ENCODE results near the gene CYP4F22.
"Not testable (repeated sequence)": the region's sequence is repeated elsewhere in the genome, so short reads cannot be mapped to it uniquely, and the experiment has no call there.

The CYP4F22 gene

DNA sequence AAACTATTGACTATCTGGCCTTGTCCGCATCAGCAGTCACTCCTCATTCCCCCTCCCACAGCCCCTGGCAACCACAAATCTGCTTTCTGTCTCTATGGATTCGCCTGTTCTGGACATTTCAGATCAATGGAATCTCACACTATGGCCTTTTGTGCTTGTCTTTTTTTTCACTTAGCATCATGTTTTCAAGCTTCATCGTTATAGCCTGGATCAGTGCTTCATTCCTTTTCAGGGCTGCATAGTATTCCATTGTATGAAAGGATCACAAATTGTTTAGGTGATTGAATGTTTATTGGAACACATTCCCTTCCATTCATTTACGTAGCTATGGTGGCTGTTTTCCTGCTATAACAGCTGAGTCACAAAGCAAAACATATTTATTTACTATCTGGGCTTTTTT, 21.3 kb upstream of the CYP4F22 start:
- FAIRE-seq (no peak), DNase-seq (ENCODE audit: extremely low spot score, insufficient read length, low read depth) (no peak)

DNA sequence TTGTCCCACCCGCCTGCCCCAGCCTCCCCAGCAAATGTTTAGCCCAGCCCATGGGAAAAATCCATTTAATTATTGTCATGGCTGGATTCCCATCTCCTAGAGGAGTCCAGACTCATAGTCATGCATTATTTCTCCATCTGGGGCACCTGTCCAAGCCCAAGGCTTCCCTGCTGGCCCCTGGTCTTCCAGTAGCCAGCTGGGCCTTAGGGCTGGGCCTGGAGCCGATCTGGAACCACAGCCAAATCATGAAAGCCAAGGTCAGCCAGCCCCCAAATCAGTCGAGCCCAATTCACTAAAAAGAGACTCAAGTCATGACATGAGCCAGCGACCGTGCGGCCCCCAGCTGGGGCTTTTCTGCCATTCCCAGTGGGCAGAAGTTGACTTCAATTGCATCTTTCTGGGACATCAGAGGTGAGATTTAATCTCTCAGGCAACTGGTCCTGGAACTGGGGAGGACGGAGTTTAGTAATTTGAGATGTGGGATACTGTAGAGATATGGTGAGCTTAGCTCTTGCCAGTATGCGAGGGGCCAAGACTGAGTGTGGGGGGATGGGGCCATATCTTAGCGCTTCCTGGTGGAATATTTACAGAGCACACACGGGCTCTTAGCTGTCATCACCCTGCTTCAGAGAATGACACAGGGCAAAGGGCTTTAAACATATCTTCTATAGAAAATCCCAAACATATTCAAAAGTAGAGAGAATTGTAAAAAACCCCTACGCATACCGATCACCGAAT, 19.7 kb upstream of the CYP4F22 start:
- no peak for DNase-seq (ENCODE audit: extremely low spot score, insufficient read length, low read depth)
- FAIRE-seq: no peak

DNA sequence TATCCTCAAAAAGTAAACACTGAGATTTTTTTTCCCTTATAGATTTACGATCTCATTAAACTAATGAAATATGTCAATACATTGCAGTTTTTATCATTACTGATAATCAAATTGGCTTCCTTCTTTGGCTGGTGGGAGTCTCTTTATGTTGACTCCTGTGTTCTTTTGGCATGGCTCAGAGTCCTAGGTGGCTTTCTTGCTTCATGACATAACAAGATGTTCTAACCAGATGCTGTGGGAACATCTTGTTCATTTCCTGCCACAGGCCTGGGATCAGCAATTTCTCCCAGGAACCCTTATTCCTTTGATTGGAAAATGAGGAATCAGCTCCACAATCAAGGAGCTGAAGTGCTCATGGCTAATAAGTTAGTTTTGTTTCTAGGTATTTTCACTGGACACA, 13.2 kb upstream of the CYP4F22 start:
- FAIRE-seq: no peak

DNA sequence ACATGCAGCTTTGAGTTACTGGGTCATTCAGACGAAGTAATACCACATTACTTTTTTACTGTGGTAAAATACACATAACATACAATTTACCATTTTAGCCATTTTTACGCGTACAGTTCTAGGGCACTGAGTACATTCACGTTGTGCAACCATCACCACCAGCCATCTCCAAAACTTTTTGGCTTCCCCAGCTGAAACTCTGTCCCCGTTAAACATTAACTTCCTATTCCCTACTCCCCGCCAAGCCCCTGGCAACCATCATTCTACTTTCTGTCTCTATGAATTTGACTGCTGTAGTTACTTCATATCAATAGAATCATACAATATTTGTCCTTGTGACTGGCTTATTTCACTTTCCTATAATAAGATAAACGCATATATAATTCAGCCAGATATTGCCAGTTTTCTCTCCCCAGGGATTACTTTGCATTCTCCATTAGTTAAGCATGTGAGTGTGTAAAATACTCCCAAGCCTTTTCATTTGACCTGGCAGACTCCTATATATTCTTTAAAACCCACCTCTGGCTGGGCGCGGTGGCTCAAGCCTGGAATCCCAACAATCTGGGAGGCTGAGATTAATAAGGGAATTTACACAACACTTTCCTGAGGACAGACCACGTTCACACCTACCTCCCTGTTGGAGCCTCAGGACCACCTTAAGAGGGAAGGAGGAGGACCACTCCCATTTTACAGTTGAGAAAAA, 10.0 kb upstream of the CYP4F22 start:
- DNase-seq (ENCODE audit: extremely low spot score, insufficient read length, low read depth) (no peak), FAIRE-seq (no peak)

More for the DNA sequence above, 13.2 kb upstream of the CYP4F22 start:
- DNase-seq (ENCODE audit: extremely low spot score, insufficient read length, low read depth): no peak

DNA sequence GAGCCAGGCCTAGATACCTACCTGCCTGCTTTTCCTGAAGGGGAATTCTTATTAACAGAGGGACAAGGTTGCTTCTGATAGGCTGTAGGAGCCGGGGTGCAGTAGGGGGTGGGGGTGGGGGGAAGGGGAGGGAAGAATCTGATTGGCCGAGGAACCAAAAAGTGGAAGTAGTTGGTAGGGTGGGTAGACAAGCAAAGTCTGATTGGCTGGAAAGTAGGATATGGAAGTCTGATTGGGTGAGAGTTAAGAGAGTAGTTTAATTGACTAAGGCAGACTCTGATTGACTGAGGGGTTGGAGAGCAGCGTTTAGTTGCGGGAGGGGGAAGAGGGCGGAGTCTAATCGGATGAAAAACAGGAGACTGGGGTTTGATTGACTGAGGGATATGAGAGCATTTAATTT, 9.4 kb upstream of the CYP4F22 start:
- no peak for FAIRE-seq
- DNase-seq (ENCODE audit: extremely low spot score, insufficient read length, low read depth): no peak

DNA sequence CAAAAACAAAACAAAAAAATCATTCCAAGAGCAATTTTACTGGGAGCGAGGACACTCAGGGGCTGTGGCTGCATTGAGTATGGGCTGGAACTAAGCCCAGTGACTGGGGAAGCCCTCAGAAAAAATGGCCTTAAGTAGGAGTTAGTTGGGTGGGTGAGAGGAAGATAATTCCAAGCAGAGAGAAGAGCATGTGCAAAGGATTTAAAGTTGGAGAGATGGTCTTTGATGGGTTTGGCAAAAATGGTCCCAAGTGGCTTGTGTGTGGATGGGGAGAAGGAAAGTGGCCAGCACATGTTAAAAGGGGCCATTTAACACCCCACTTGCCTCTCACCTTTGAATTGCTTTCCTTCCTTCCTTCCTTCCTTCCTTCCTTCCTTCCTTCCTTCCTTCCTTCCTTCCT, 6.7 kb upstream of the CYP4F22 start:
- DNase-seq (ENCODE audit: extremely low spot score, insufficient read length, low read depth): no peak
- no peak for FAIRE-seq

DNA sequence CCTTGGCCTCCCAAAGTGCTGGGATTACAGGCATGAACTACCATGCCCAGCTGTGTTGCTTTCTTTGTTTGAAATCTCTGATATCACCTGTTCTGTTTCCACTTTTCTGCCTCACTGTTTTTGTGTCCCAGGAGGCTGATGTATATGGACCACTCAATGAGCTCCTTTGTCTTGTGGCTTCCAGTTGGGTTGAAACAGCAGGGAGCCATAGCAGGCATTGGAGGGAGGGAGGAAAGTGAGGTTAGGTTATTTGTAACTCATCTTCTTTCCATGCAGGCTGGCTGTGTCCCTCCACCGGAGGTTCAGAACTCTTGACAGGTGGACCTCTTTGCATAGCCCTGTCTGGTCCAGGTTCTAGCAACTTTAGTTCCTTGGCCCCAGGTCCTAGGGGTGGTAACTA, 6.1 kb upstream of the CYP4F22 start:
- no peak for FAIRE-seq
- DNase-seq (ENCODE audit: extremely low spot score, insufficient read length, low read depth): no peak

DNA sequence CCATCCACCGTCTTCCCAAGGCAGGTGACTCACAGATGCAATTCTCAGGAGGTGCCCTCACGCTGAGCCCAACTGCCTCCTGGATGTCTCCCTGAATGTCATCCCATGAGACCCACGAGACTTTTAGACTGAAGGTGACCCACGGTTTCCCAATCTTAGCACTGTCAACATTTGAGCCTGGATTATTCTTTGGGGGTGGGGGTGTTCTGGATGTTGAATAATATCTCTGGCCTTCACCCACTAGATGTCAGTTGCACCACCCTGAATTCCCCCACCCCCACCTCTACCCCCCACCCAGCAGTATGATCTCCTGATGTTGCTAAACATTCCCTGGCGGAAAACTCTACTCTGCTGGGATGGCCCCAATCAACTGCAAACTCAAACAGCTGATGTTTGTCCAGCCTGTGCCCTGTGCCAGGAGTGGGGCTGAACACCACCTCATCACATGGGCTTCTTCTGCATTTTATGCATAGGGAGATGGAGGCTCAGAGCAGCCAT, 2.2 kb upstream of the CYP4F22 start:
- no peak for DNase-seq (ENCODE audit: extremely low spot score, insufficient read length, low read depth)
- no peak for FAIRE-seq

DNA sequence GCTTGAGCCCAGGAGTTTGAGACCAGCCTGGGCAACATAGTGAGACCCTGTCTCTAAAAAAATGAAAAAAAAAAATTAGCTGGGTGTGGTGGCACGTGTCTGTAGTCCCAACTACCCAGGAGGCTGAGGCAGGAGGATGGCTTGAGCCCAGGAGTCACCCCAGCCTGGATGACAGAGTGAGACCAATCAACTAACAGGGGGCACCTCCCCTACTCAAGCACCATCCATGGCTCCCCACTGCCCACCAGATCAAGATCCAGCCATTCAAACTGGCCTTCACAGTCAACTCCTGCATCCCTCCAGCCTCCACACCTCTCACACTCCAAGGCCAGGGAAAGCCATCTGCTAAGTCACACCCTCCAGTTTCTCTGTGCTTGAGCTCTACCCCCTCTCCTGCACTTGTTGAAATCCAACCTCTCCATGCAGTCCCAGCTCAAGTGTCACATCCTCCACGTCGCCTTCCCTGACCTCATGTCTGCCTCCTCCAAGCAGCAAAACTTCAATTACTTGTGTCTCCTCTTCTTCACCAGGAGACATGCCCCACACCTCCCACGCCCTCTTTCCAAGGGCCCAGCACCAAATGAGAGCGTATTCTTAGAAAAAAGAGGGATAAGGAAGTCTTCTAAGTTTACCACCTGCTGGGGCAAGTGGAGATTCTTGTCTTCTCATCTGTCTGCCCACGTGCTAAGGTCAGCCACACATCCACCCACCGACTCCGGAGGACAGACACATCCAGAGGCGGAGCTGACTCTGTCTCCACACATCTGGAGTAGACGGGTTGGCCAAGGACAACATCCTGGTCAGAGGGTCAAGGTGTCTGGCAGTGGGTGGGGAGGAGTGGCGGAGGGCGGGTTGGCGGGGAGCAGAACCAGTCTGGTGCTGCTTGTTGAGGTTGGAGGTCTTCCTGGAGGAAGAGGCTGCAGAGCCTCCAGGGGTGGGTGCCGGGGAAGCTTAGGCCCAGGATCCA, 974 bp upstream of the CYP4F22 start:
- FAIRE-seq (no peak), DNase-seq (ENCODE audit: extremely low spot score, insufficient read length, low read depth) (no peak)

DNA sequence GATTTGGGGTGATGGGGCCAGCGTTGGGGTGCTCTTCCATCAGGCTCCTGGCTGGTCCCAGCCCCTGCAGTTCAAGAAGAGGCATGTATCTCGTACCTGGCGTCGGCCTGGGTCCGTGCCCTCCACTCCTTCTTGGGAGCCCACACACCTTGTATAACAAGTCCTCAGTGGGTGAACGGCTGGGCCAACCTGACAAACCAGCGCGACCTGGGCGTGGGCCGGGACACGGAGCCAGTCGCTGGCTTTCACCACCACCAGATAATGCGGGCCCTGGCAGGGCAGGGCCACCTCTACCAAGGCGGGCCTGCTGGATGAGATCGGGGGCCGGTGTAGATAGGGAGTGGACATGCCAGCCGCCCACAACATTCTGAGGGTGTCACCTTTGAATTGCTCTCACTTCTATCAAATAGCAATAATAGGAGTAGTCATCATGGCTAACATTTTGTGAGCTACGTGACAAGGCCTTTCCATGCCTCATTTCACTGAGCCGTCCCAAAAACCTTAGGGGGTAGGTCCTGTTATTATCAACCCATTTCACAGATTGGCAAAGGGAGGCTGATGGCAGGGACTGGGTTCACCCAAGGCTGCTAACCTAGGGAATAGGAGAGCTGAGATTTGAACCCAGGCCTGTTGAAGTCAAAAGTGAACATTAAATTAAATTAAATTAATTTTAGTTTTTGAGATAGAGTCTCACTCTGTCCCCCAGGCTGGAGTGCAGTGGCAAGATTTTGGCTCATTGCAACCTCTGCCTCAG, 3.5 kb downstream of the CYP4F22 start:
- FAIRE-seq (no peak), DNase-seq (ENCODE audit: extremely low spot score, insufficient read length, low read depth) (no peak)

DNA sequence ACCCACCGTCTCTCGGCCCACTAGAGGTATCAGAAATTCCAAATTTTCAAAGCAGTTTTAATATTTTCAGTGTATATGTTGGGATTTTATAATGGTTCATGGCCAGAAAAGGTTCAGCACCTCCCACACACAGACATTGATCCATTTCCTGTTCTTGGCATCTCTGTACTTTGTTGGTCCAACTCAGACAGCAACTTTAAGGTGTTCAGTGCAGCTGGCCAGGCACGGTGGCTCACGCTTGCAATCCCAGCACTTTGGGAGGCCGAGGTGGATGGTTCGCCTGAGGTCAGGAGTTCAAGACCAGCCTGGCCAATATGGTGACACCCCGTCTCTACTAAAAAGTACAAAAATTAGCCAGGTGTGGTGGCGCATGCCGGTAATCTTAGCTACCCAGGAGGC, 6.9 kb downstream of the CYP4F22 start:
- DNase-seq (ENCODE audit: extremely low spot score, insufficient read length, low read depth); FAIRE-seq: not testable (repeated sequence)

DNA sequence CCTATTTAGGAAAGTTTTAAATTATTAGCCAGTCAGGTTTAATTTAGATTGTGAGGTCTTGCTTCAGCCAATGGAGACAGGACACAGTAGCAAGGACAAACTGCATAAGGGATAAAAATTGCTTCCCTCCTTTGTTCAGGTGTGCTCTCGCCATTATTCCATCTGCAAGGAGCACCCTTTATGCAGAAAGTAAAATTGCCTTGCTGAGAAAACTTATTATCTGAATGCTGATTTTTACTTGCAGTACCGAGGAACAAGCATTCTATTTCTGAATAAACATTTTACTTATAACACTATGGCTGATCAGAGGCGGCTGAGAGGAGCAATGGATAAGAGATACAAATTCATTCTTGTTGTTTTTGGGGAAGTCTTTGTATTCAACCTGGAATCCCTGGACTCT, 8.0 kb downstream of the CYP4F22 start:
- DNase-seq (ENCODE audit: extremely low spot score, insufficient read length, low read depth) (no peak), FAIRE-seq (no peak)

DNA sequence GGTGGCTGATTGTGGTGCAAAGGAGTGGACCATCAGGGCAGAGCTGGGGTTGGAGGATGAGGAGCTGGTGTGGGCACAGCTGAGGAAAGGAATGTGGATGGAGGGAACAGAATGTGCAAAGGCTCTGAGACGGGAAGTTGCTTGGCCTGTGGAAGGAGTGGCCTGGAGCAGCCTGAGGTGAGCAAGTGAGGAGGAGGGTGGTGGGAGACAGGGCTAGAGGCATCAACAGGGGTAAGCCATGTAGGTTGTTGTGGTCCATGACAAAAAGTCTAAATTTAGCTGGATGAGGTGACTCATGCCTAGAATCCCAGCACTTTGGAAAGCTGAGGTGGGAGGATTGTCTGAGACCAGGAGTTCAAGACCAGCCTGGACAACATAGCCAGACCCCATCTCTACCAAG, 9.5 kb downstream of the CYP4F22 start:
- FAIRE-seq: no peak

DNA sequence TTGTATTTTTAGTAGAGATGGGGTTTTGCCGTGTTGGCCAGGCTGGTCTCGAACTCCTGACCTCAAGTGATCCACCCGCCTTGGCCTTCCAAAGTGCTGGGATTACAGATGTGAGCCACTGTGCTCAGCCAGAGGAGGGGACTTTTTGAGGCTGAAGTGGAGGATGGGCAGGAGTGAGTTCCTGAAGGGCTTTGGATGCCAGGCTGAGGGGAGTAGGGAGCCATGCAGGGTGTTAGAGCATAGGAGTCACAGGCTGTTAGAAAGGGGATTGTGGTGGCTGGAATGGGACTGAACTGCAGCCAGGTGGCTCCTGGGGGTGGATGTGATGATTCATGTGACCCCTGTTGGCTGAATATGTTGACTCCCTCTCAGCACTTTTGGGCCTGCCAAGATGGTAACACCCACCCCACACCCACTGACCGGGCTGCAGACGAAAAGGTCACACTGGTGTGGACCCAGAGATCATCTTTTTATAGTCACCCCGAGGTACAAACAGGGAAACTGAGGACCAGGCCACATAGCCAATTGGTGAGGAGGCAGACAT, 11.2 kb downstream of the CYP4F22 start:
- FAIRE-seq: no peak
- no peak for DNase-seq (ENCODE audit: extremely low spot score, insufficient read length, low read depth)

More for the DNA sequence above, 9.5 kb downstream of the CYP4F22 start:
- DNase-seq (ENCODE audit: extremely low spot score, insufficient read length, low read depth): no peak

DNA sequence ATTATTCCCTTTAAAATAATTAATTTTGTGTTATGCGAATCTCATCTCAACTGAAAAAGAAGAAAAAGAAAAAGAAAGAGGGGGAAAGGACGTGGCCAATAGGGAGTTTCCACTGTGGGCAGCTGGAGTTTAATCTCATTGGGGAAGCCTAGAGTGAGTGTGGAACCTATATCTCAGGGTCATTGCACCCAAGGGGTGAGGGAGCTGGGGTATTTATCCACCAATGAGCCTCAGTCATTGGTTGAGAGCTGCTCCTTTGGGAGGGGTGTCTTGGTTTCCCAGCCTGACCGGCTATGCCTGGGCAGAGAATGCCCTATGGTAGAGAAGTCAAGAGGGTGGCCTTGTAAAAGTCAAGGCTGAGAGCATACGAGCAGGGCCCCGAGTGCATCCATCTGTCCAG, 16.5 kb downstream of the CYP4F22 start:
- DNase-seq (ENCODE audit: extremely low spot score, insufficient read length, low read depth) (no peak), FAIRE-seq (no peak)

DNA sequence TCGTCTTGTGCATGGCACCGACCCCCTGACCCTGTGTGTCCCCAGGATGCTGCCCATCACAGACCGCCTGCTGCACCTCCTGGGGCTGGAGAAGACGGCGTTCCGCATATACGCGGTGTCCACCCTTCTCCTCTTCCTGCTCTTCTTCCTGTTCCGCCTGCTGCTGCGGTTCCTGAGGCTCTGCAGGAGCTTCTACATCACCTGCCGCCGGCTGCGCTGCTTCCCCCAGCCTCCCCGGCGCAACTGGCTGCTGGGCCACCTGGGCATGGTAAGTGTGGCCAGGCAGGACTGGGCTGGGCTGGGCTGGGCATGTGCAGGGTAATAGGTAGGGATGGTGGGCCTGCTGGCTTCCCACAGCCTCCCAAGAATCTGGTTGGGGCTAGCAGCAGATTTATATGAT, 17.0 kb downstream of the CYP4F22 start:
- DNase-seq (ENCODE audit: extremely low spot score, insufficient read length, low read depth): no peak
- no peak for FAIRE-seq

DNA sequence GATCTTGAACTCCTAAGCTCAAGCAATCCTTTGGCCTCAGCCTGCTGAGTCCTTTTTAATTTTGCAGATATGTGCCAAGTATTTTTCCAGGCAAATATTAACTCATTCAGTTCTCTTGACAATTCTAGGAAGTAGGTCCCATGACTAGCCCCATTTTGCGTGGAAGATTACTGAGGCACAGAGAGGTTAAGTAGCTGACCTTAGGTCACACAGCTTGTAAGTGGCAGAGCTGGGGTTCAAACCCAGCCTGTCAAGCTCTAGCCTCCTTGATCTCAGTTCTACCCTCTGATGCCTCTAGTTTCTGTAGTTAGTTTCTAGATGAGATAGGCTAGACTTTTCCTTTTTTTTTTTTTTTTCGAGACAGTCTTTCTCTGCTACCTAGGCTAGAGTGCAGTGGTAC, 18.1 kb downstream of the CYP4F22 start:
- no peak for FAIRE-seq
- DNase-seq (ENCODE audit: extremely low spot score, insufficient read length, low read depth): no peak

DNA sequence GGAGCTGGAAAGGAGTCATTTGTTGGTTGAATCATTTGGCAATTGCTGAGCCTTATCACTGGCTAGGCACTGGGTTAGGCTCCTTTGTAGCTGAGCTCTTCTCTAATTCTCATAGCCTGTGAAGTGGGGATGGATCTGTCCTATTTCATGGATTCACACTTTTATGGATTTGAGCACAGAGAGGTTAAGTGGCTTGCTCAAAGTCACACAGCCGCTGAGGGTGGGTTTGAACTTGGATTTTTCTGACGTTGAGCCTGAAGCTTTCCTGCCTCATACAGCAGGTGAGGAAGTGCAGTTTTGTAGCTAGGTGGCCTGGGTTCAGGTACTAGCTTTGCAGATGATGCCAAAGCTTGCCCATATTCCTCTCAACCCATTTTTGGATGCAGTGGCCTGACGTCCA, 19.4 kb downstream of the CYP4F22 start:
- no peak for DNase-seq (ENCODE audit: extremely low spot score, insufficient read length, low read depth)

DNA sequence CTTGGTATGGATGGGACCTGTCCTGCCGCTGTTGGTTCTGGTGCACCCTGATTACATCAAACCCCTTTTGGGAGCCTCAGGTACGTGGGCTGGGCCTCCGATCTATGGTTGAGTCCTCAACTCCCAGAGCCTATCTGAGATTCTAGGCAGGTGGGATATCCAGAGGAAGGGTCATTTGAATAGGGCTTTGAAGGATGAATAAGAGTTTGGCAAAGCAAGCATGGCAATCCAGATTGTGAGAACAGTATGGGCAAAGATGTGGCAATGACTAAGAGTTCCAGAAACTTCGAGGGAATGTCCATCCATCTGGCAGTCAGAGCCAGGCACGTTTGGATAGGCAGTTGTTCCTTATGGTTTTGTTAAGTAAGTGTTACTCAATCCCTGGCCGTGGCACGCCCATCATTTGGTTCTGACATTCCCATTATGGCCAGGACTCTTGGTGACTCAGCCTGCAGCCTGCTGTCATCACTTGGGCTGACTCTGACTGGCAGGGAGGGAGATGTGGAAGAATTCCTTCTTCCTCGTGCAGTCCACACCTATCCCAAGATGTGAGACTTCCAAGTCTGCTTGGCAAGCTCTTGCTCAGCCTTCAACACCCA, 21.5 kb downstream of the CYP4F22 start:
- no peak for FAIRE-seq
- no peak for DNase-seq (ENCODE audit: extremely low spot score, insufficient read length, low read depth)

More for the DNA sequence above, 19.4 kb downstream of the CYP4F22 start:
- FAIRE-seq: no peak
